Hepatocyte (in vitro differentiated cells): ENCODE data around the gene GRM8. TPM values are rescaled to one million over a fixed set of nuclear protein-coding genes. Genes with fewer than 3 reads are reported as not detected.

Experiments
- DNase-seq: peaks from one replicate; pipeline ENCODE4 v3.0.0-alpha.2; 2016; ENCODE audit warnings: low spot score
- H2AFZ ChIP-seq: fragments of 200-600 bp; sonication (generic); 2 replicates; pipeline ENCODE4 v1.6.0; 2016; ENCODE audit warnings: antibody characterized with exemption, mild to moderate bottlenecking
- H3K27ac ChIP-seq: fragments of 200-600 bp; sonication (generic); 2 replicates; pipeline ENCODE4 v1.5.1; 2016; ENCODE audit warnings: mild to moderate bottlenecking
- H3K27me3 ChIP-seq: fragments of 200-600 bp; sonication (generic); 2 replicates; pipeline ENCODE4 v1.6.1; 2016
- H3K36me3 ChIP-seq: fragments of 200-600 bp; sonication (generic); replicated peaks from 2 replicates; pipeline ENCODE4 v1.5.1; 2016; ENCODE audit warnings: low read depth; ENCODE audit not compliant: insufficient read depth
- H3K4me1 ChIP-seq: fragments of 200-600 bp; sonication (generic); 2 replicates; pipeline ENCODE4 v1.5.1; 2016; ENCODE audit warnings: mild to moderate bottlenecking, moderate library complexity; ENCODE audit not compliant: insufficient read depth
- H3K4me2 ChIP-seq: fragments of 200-600 bp; sonication (generic); 2 replicates; pipeline ENCODE4 v1.6.0; 2016
- H3K4me3 ChIP-seq: fragments of 200-600 bp; sonication (generic); 2 replicates; pipeline ENCODE4 v1.5.1; 2016; ENCODE audit warnings: mild to moderate bottlenecking
- H3K79me2 ChIP-seq: fragments of 200-600 bp; sonication (generic); 2 replicates; pipeline ENCODE4 v1.6.0; 2017; ENCODE audit warnings: mild to moderate bottlenecking
- H3K9me2 ChIP-seq: fragments of 200-600 bp; sonication (generic); replicated peaks from 2 replicates; pipeline ENCODE4 v1.6.0; 2017; ENCODE audit warnings: mild to moderate bottlenecking; ENCODE audit not compliant: insufficient read depth
- H3K9me3 ChIP-seq: fragments of 200-600 bp; sonication (generic); 2 replicates; pipeline ENCODE4 v1.5.1; 2016; ENCODE audit warnings: low read depth, mild to moderate bottlenecking
- H4K20me1 ChIP-seq: fragments of 200-600 bp; sonication (generic); 2 replicates; pipeline ENCODE4 v1.6.0; 2016; ENCODE audit warnings: mild to moderate bottlenecking; ENCODE audit not compliant: insufficient read depth, poor library complexity, severe bottlenecking
- EZH2 ChIP-seq: fragments of 200-600 bp; sonication (generic); IDR thresholded peaks from 2 replicates; pipeline ENCODE4 v1.6.1; 2016; ENCODE audit warnings: antibody characterized with exemption, mild to moderate bottlenecking, borderline replicate concordance
- EZH2phosphoT487 ChIP-seq: fragments of 200-600 bp; sonication (generic); IDR thresholded peaks from one replicate; pipeline ENCODE4 v1.6.1; 2018; ENCODE audit warnings: antibody characterized with exemption, mild to moderate bottlenecking, low read depth, moderate library complexity; ENCODE audit not compliant: unreplicated experiment, severe bottlenecking
- WGBS: methylation state at CpG from one replicate; pipeline ENCODE4 v1.1.6; 2016; ENCODE audit warnings: low lambda C conversion rate; ENCODE audit errors: missing lambda C conversion rate; 5-methylcytosine and 5-hydroxymethylcytosine counted together
- polyA plus RNA-seq: library from polyadenylated mRNA; unstranded; fragments of >200 nt; fragmentation: Nextera tagmentation; extraction: Ambion mirVana; gene quantifications from 2 replicates; pipeline ENCODE4 v1.2.1, GENCODE V29; 2016
- total RNA-seq: library from RNA; depleted of rRNA; stranded (reverse); fragments of >200 nt; gene quantifications from 2 replicates; pipeline ENCODE4 v1.2.3, GENCODE V29; 2014
- TF ChIP-seq, protein P1 (sequence below): fragments of 200-600 bp; sonication (generic); IDR thresholded peaks from 2 replicates; pipeline ENCODE4 v1.5.1; 2016; ENCODE audit warnings: antibody characterized with exemption, mild to moderate bottlenecking; ENCODE audit not compliant: poor library complexity

The GRM8 gene
- total and polyA plus RNA-seq, 2 experiments from 2014 or later = 0.62 to 4.5 TPM

DNA sequence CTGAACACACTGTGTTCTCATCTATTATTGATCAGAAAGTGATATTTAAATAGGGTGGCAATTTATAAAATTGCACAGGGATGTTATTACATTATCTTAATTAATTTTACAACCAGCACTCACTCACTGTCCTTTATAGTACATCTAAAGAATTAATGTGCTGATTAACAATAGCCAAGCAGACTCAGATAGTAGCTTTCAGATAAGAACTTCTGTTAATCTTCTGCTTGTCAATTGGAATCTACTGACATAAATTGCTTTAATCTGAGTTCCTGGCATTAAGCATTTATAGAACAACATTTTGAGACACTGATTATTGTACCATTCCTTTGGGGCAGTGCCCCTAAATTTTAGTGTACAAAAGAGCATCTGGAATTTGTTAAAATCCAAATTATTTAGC is 408.9 kb downstream of the GRM8 start:
- H4K20me1 ChIP-seq = no peaks in the 10 kb centered on the region
- no peak overlapping the region for H2AFZ ChIP-seq
- no peaks in the 10 kb centered on the region for H3K36me3 ChIP-seq
- no peaks in the 10 kb centered on the region for H3K9me2 ChIP-seq
- no peak overlapping the region for H3K4me3 ChIP-seq
- no peaks in the 10 kb centered on the region for H3K27me3 ChIP-seq
- TF ChIP-seq EZH2 = no peak
- TF ChIP-seq EZH2phosphoT487 = no peak
- TF ChIP-seq, protein P1, sequence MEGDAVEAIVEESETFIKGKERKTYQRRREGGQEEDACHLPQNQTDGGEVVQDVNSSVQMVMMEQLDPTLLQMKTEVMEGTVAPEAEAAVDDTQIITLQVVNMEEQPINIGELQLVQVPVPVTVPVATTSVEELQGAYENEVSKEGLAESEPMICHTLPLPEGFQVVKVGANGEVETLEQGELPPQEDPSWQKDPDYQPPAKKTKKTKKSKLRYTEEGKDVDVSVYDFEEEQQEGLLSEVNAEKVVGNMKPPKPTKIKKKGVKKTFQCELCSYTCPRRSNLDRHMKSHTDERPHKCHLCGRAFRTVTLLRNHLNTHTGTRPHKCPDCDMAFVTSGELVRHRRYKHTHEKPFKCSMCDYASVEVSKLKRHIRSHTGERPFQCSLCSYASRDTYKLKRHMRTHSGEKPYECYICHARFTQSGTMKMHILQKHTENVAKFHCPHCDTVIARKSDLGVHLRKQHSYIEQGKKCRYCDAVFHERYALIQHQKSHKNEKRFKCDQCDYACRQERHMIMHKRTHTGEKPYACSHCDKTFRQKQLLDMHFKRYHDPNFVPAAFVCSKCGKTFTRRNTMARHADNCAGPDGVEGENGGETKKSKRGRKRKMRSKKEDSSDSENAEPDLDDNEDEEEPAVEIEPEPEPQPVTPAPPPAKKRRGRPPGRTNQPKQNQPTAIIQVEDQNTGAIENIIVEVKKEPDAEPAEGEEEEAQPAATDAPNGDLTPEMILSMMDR = no peak
- no peaks in the 10 kb centered on the region for H3K79me2 ChIP-seq
- no peak for DNase-seq
- no peak overlapping the region for H3K27ac ChIP-seq
- H3K4me1 ChIP-seq = no peaks in the 10 kb centered on the region
- no peak overlapping the region for H3K4me2 ChIP-seq
- no peaks in the 10 kb centered on the region for H3K9me3 ChIP-seq

DNA sequence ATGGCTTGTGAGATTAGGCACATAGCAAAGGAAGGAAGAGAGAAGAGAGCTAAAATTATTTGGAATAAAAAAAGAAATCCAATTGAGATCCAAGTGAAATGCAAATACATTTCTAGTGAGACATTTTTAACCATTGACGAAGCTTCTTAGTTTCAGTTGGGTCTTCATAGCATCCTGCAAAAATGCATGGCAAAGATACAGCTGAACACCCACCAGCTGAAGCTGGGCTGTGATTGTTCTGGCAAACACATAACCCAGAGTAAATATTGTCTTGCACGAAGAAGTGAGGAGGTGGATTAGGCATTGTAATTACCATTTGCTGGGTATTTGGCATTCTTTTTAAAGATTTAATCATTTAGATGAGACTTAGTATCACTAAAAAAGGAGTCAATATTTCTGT is 409.4 kb downstream of the GRM8 start:
- no peaks in the 10 kb centered on the region for H4K20me1 ChIP-seq

DNA sequence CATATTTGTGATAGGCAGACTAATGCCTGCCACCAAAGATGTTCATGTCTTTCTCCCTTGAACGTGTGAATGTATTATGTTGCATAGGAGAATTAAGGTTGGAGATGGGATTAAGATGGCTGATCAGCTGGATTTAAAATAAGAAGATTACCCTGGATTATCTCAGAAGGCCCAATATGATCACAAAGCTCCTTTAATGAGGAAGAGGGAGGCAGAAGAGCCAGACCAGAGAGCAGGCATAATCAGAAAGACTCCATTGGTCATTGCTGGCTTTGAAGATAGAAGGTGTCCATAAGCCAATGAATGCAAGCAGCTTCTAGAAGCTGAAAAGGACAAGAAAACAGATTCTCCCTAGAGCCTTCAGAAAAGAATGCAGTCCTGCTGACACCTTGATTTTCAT is 410.3 kb downstream of the GRM8 start:
- Histone ChIP-seq H3K27ac (no peak overlapping the region), H3K79me2 (no peaks in the 10 kb centered on the region), H3K9me2 (no peaks in the 10 kb centered on the region), H3K9me3 (no peaks in the 10 kb centered on the region), H3K27me3 (no peaks in the 10 kb centered on the region), H3K36me3 (no peaks in the 10 kb centered on the region), H3K4me3 (no peak overlapping the region), H4K20me1 (no peaks in the 10 kb centered on the region), H3K4me2 (no peak overlapping the region), H2AFZ (no peak overlapping the region), H3K4me1 (no peaks in the 10 kb centered on the region)
- DNase-seq = no peak
- TF ChIP-seq EZH2 (no peak), EZH2phosphoT487 (no peak)
- TF ChIP-seq, protein P1 = no peak
- WGBS = 56% methylated on average over 1 of the region's 1 CpG

More for the DNA sequence above, 409.4 kb downstream of the GRM8 start:
- Histone ChIP-seq H3K36me3 (no peaks in the 10 kb centered on the region), H3K79me2 (no peaks in the 10 kb centered on the region), H3K27ac (no peak overlapping the region), H3K9me2 (no peaks in the 10 kb centered on the region), H3K4me1 (no peaks in the 10 kb centered on the region), H2AFZ (no peak overlapping the region), H3K4me3 (no peak overlapping the region), H3K4me2 (no peak overlapping the region), H3K27me3 (no peaks in the 10 kb centered on the region), H3K9me3 (no peaks in the 10 kb centered on the region)
- no peak for DNase-seq
- TF ChIP-seq EZH2phosphoT487 (no peak), EZH2 (no peak)
- TF ChIP-seq, protein P1 = no peak
- 61% methylated on average over 2 of the region's 2 CpGs for WGBS

DNA sequence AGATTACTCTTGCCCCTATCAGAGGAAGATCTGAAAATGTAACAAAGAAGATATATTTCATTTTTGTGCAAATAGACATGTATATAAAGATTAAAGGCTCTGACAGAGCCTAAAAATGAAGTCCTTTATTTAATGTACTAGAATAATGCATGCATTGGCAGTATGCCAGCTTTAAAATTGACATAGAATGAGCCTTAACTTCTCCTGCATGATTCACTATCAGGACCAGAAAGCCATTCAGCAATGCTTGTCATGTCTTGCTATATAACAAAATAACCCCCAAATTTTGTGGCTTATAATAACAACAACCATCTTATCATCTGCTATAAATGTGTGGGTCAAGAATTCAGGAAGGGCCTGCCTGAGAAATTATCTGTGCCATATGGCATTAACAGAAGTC is 411.9 kb downstream of the GRM8 start:
- H2AFZ ChIP-seq = no peak overlapping the region
- no peaks in the 10 kb centered on the region for H4K20me1 ChIP-seq
- no peak overlapping the region for H3K27ac ChIP-seq
- H3K4me3 ChIP-seq = no peak overlapping the region
- DNase-seq = no peak
- H3K79me2 ChIP-seq = no peaks in the 10 kb centered on the region
- H3K9me2 ChIP-seq = no peaks in the 10 kb centered on the region
- no peaks in the 10 kb centered on the region for H3K9me3 ChIP-seq
- H3K27me3 ChIP-seq = no peaks in the 10 kb centered on the region
- no peaks in the 10 kb centered on the region for H3K36me3 ChIP-seq
- no peaks in the 10 kb centered on the region for H3K4me1 ChIP-seq
- no peak overlapping the region for H3K4me2 ChIP-seq
- TF ChIP-seq EZH2phosphoT487 (no peak), EZH2 (no peak)
- TF ChIP-seq, protein P1 = no peak
